HG03439 (cell line): Measurements from ENCODE around the gene OR2J2.
"Not testable (repeated sequence)": the region's sequence is repeated elsewhere in the genome, so short reads cannot be mapped to it uniquely, and the experiment has no call there.

Experiments used
- ATAC-seq: cut with Tn5 transposase; IDR thresholded peaks from one replicate; pipeline ENCODE4 v1.9.1; 2021; ENCODE audit warnings: mild to moderate bottlenecking, moderate library complexity; ENCODE audit not compliant: unreplicated experiment

The OR2J2 gene

DNA sequence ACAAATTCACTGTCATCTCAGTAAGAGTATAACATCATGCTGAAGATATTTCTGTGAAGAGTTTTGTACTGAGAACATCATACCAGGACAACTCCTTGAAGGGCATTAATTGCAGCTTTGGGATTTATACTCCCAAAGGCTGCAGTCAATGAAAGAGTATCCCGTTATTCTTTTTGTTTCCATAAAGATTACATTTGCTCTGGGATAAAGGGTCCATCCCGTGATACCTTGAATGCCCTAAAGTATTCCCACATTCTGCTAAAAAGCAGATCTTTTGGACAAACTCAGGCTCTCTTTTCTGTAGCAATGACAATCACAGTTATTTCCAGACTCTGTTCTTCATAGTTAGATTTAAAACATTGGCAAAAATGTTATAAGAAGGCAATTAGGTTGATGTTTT lies at the start of gene OR2J2:
Gene OR2J2 (plus strand): TSS at position 301 of the 400 bp plus-strand sequence. CDS start 2,729 bp downstream, outside the sequence.
- ATAC-seq: not testable (repeated sequence)

DNA sequence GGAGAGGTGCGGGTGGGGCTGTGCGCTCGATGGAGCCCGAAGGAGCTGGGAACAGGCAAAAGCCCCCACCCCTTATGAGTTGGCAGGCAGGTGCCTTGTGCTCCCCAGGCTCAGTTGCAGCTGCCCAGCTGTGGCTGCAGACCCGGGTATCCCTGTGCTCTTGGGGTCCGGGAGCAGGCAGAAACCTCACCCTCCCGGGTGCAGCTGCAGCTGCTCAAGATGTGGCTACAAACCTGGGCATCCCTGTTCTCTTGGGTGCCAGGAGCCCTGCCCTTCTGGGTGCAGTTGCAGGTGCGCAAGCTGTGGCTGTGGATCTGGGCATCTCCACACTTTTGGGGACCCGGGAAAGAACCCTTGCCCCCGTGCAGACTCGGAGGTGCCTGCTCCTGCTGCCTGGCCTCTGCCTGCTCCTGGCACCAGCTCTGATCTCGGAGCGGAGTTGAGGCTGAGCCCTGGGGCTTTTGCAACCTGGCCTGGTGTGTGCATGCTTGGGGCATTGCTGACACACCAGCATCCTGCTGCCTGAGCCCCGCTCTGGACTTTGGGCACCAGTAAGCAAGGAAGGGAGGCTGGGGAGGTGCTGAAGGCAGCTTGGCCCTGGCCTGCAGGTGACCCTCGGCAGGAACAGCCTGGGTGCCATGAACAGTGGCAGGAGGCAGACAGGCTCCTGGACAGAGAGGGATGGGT lies 41.2 kb upstream of the OR2J2 start:
- ATAC-seq: no peak

DNA sequence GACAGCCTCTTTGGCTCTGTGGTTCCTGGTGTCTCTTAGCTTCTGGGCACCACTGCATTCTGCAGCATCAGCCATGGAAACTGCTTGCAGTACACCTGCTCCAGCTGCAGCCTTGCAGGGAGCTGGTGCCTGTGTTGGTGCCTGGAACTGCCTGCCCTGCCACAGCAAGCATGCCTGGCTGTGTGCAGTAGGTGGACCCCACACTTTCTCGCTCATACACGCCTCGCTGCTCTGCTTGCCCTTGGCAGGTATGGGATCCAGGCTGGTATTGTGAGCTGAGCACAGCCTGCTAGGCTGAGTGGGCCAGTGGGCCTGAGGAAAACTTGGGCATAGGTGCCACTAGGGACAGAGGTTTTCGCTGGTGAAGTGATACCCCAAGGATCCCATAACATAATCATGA lies 40.1 kb upstream of the OR2J2 start:
- ATAC-seq: no peak

GRCh38 chr6:29131691-29132090 lies 39.0 kb upstream of the OR2J2 start:
- no peak for ATAC-seq

GRCh38 chr6:29137724-29138123 lies 33.0 kb upstream of the OR2J2 start:
- ATAC-seq: no peak

DNA sequence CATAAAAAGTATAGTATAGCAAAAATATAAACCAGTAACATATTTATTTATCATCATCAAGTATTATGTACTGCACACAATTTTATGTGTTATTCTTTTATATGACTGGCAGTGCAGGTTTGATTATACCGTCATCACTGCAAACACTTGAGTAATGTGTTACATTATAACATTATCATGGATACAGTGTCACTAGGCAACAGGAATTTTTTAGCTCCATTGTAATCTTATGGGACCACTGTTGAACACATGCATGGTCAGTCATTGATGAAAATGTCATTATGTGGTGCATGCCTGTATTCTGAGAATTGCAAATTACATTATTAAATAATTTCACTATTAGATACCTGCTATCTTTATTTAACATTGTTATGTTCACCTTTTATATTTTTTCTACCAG lies 29.1 kb upstream of the OR2J2 start:
- ATAC-seq: no peak

DNA sequence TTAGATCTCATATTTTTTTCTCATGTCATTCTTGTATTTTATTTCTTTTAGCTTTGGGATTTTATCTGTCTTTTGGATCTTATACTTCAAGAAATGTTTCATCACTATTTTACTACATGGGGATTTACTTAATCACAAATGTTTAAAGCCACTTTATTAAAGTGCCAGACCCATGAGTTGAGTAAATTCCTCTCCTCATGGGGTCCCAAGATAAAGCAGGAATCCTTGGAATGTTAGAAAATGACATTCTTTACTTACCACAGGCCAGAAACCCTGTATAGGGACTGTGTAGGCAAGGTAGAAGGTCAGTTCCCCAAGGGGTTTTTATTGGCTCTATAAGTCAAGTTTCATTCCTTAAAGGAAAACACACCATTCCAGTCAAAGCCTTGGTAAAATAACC lies 28.4 kb upstream of the OR2J2 start:
- no peak for ATAC-seq

DNA sequence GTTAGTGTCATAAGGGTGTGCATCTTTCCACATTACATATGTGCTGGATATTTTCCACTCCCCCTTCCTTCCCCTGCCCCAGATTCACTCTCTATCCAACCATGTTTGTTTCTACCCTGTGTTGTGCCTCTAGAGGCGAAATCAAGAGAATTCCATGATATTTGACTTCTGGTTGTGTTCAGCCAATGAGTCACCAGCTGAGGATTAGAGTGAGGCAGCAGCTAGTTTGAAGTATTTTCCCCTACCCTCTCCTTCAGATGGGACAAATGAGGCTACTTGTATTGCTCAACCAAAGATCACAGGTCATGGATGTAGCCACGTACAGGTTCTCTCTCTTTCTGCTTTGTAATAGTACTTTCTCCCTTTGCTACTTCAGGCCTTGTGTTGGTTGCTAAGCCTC lies 24.5 kb upstream of the OR2J2 start:
- ATAC-seq: no peak

- ATAC-seq: no peak
These were observed 23.6 kb upstream of the OR2J2 start for GRCh38 chr6:29147074-29147473.

DNA sequence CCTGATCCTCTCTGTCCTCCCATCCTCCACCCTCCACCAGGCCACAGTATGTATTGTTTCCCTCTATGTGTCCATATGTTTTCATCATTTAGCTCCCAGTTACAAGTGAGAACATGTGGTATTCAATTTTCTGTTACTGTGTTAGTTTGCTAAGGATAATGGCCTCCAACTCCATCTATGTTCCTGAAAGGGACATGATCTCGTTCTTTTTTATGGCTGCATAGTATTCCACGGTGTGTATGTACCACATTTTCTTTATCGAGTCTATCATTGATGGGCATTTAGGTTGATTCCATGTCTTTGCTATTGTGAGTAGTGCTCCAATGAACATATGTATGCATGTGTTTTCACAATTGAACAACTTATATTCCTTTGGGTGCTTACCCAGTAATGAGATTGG lies 21.3 kb upstream of the OR2J2 start:
- ATAC-seq: not testable (repeated sequence)

DNA sequence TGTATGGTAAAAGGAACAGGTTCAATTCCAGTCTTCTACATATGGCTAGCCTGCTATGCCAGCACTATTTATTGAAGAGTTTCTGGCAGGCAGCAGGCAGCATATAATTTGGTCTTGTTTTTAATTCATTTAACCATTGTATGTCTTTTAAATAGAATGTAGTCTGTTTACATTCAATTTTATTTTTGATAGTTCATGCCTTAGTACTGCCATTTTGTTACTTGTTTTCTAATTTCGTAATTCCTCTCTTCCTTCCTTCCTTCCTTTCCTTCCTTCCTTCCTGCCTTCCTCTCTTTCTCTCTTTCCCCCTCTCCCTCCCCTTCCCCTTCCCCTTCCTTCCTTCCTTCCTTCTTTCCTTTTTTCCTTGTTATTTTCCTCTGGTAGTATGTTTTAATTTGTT lies 17.6 kb upstream of the OR2J2 start:
- ATAC-seq: no peak

GRCh38 chr6:29155182-29155581 lies 15.5 kb upstream of the OR2J2 start:
- not testable (repeated sequence) for ATAC-seq

- not testable (repeated sequence) for ATAC-seq
These were observed 10.8 kb upstream of the OR2J2 start for GRCh38 chr6:29159922-29160321.

DNA sequence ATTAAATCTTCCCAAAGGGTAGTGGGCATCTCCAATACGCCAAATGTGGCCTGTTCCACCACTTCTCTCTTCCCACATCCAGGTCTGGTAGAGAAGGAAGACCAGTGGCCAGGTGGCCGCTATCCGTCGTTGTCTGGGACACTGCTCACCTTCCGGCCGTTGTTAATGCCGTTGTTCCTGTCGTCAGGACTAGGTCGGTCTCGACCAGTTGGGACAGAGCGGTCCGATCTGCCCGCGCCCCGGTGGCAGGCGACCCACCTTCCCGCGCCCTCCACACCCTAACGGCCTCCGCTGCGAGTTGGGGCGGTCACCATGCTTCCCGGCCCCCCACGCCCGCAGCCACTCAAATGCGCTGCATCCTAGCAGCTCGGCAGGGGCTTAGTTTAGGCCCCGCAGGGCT lies 5.1 kb upstream of the OR2J2 start:
- ATAC-seq: not testable (repeated sequence)

DNA sequence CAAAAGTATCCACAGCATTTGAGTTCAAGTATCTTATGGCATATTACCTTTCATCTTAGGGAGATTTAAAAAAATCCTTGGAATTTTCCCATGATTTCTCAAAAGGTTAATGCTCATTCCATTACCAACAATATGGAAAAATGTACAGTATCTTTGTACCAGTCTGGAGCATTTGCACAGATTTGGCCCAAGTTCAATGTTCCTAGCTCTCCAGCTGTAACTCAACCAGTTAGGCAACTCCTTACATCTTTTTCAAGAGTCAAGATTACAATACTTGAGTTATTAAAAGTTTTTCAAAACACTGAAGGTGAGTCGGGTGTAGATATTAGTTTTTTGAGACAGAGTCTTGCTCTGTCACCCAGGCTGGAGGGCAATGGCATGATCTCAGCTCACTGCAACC lies 1.0 kb downstream of the OR2J2 start:
- ATAC-seq: no peak

DNA sequence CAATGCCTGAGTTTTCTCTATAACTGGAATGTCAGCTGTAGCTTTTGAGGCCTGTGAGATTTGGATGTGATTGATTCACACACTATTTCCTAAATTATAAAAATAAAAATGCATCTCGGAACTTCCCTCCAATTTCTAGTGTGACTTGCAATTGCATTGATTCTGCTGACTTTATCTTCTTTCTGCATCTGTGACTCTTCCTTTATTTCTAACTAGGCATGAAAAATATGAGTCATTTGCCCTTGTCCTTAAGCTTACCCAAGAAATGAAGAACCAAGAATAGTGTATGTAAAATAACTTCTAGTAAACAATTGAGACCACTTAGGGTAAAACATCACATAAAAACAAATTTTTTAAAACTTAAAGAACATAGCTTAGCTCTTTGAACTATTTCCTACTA lies 12.9 kb downstream of the OR2J2 start:
- no peak for ATAC-seq

DNA sequence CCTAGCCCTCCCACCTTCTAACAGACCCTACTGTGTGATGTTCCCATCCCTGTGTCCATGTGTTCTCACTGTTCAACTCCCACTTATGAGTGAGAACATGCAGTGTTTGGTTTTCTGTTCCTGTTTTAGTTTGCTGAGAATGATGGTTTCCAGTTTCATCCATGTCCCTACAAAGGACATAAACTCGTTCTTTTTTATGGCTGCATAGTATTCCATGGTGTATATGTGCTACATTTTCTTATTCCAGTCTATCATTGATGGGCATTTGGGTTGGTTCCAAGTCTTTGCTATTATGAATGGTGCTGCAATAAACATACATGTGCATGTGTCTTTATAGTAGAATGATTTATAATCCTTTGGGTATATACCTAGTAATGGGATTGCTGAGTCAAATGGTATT lies 18.0 kb downstream of the OR2J2 start:
- not testable (repeated sequence) for ATAC-seq

GRCh38 chr6:29200767-29201662 lies 30.3 kb downstream of the OR2J2 start:
- no peak for ATAC-seq

- no peak for ATAC-seq
These were observed 31.3 kb downstream of the OR2J2 start for GRCh38 chr6:29201966-29202365.

DNA sequence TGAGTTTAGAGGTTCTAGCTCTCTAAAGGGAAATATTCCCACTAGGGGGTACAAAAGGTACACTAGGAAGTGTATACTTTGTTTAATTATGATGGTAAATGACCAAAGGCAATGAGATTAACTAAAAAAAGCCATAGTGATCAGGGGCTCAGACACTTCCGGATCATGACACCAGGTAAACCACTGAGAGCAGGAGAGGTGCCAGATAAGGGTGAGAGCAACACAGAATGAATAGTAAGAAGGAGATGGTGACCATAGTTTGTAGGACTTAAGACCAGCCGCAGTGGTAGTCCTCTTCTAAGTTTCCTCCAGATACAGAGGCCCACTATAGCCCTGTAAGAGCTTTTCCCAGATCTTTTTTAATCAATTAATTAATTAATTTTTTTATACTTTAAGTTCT lies 40.8 kb downstream of the OR2J2 start:
- no peak for ATAC-seq

DNA sequence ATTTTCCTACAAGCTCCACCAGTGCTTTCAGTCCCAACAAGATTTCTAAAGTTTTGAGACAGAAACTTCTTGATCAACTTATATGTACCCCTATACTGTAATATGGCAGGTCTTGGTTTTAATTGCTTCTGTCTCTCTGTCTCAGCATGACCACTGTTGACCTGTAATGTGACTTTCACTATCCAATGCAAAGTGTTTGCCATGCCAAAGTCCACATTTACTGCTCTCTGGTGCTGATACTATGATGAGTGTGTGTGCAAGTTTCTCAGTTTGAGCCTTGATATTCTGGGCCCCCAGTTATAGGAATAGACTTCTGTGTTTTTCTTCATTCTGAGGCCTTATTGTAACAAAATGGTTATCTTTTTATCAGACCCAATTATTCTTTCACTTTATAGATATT lies 45.8 kb downstream of the OR2J2 start:
- ATAC-seq: no peak

GRCh38 chr6:29217242-29217641 lies 46.5 kb downstream of the OR2J2 start:
- ATAC-seq: not testable (repeated sequence)
